Subcutaneous abdominal adipose tissue (tissue), 5 donors: ENCODE measurements around the gene ANKRD33B.
"Not testable (repeated sequence)": the region's sequence is repeated elsewhere in the genome, so short reads cannot be mapped to it uniquely, and the experiment has no call there.

Experiments used
- H3K27ac ChIP-seq: one replicate; pipeline ENCODE4 v1.7.0; 2013; ENCODE audit warnings: low read depth, mild to moderate bottlenecking, inconsistent platforms, low read length, moderate library complexity
- H3K27me3 ChIP-seq, 5 donors: one replicate each; pipeline ENCODE4 v1.7.0; 2013; ENCODE audit warnings: low read length in 5 of 5, inconsistent platforms in 1 of 5; ENCODE audit not compliant: control insufficient read depth in 5 of 5, insufficient read depth in 4 of 5
- H3K36me3 ChIP-seq, 5 donors: one replicate each; pipeline ENCODE4 v1.7.0; 2013; ENCODE audit warnings: low read length in 5 of 5; ENCODE audit not compliant: control insufficient read depth in 5 of 5, insufficient read depth in 5 of 5
- H3K4me1 ChIP-seq, 5 donors: one replicate each; pipeline ENCODE4 v1.7.0; 2013; ENCODE audit warnings: low read length in 5 of 5, mild to moderate bottlenecking in 3 of 5, moderate library complexity in 1 of 5; ENCODE audit not compliant: control insufficient read depth in 5 of 5, insufficient read depth in 5 of 5
- H3K4me3 ChIP-seq, 5 donors: one replicate each; pipeline ENCODE4 v1.7.0; 2013; ENCODE audit warnings: low read length in 5 of 5, low read depth in 1 of 5
- H3K9ac ChIP-seq, 5 donors: one replicate each; pipeline ENCODE4 v1.7.0; 2013; ENCODE audit warnings: low read length in 5 of 5, mild to moderate bottlenecking in 4 of 5, moderate library complexity in 3 of 5
- H3K9me3 ChIP-seq, 5 donors: one replicate each; pipeline ENCODE4 v1.7.0; 2013; ENCODE audit warnings: low read length in 5 of 5; ENCODE audit not compliant: control insufficient read depth in 5 of 5
- donor health status: healthy.
- donor health status: healthy.
- donor health status: healthy.
- donor health status: healthy.
- donor health status: healthy.

ANKRD33B gene

GRCh38 chr5:10636363-10637142 lies 72.7 kb downstream of the ANKRD33B start:
- Histone ChIP-seq H3K9ac (no peak overlapping the region), H3K27ac (no peak overlapping the region), H3K4me1 (peaks cover 0 to 18% (median 0%) of the 10 kb centered on the region in 5 donors), H3K36me3 (peaks cover 0 to 8% (median 0%) of the 10 kb centered on the region in 5 donors), H3K9me3 (no peaks in the 10 kb centered on the region), H3K27me3 (peaks cover 0 to 6% (median 0%) of the 10 kb centered on the region in 5 donors), H3K4me3 (no peak overlapping the region)

GRCh38 chr5:10637944-10638343 lies 74.1 kb downstream of the ANKRD33B start:
- no peak overlapping the region for H3K27ac ChIP-seq
- no peaks in the 10 kb centered on the region for H3K9me3 ChIP-seq
- no peak overlapping the region for H3K9ac ChIP-seq
- H3K4me1 ChIP-seq: peaks cover 0 to 11% (median 0%) of the 10 kb centered on the region in 5 donors
- peaks cover 0 to 8% (median 0%) of the 10 kb centered on the region in 5 donors for H3K36me3 ChIP-seq
- no peaks in the 10 kb centered on the region for H3K27me3 ChIP-seq
- no peak overlapping the region for H3K4me3 ChIP-seq

GRCh38 chr5:10638723-10639122 lies 74.9 kb downstream of the ANKRD33B start:
- not testable (repeated sequence) for H3K9me3 ChIP-seq, H3K36me3 ChIP-seq

GRCh38 chr5:10639846-10640368 lies 76.0 kb downstream of the ANKRD33B start:
- Histone ChIP-seq H3K27me3 (no peaks in the 10 kb centered on the region), H3K4me3 (no peak overlapping the region), H3K9ac (no peak overlapping the region), H3K4me1 (no peaks in the 10 kb centered on the region), H3K9me3 (no peaks in the 10 kb centered on the region), H3K27ac (no peak overlapping the region), H3K36me3 (peaks cover 0 to 8% (median 0%) of the 10 kb centered on the region in 5 donors)

More at GRCh38 chr5:10638723-10639122, 74.9 kb downstream of the ANKRD33B start:
- not testable (repeated sequence) for H3K9ac ChIP-seq, H3K27me3 ChIP-seq, H3K4me1 ChIP-seq, H3K4me3 ChIP-seq, H3K27ac ChIP-seq

- Histone ChIP-seq H3K4me3 (no peak overlapping the region), H3K4me1 (no peaks in the 10 kb centered on the region), H3K27me3 (no peaks in the 10 kb centered on the region), H3K27ac (no peak overlapping the region), H3K9me3 (no peaks in the 10 kb centered on the region), H3K36me3 (peaks cover 0 to 8% (median 0%) of the 10 kb centered on the region in 5 donors), H3K9ac (no peak overlapping the region)
These were observed 78.5 kb downstream of the ANKRD33B start for GRCh38 chr5:10642367-10642766.

GRCh38 chr5:10644192-10644591 lies 80.3 kb downstream of the ANKRD33B start:
- Histone ChIP-seq H3K27me3 (no peaks in the 10 kb centered on the region), H3K9ac (no peak overlapping the region), H3K4me1 (no peaks in the 10 kb centered on the region), H3K9me3 (no peaks in the 10 kb centered on the region), H3K36me3 (no peaks in the 10 kb centered on the region), H3K4me3 (no peak overlapping the region), H3K27ac (no peak overlapping the region)

- no peak overlapping the region for H3K27ac ChIP-seq
- H3K27me3 ChIP-seq: no peaks in the 10 kb centered on the region
- H3K9ac ChIP-seq: no peak overlapping the region
These were observed 81.3 kb downstream of the ANKRD33B start for GRCh38 chr5:10645146-10645545.

GRCh38 chr5:10645671-10646070 lies 81.8 kb downstream of the ANKRD33B start:
- Histone ChIP-seq H3K9me3 (no peaks in the 10 kb centered on the region), H3K4me1 (no peaks in the 10 kb centered on the region), H3K27ac (no peak overlapping the region), H3K27me3 (no peaks in the 10 kb centered on the region), H3K9ac (no peak overlapping the region), H3K36me3 (no peaks in the 10 kb centered on the region), H3K4me3 (no peak overlapping the region)

More at GRCh38 chr5:10645146-10645545, 81.3 kb downstream of the ANKRD33B start:
- Histone ChIP-seq H3K4me3 (no peak overlapping the region), H3K9me3 (no peaks in the 10 kb centered on the region), H3K4me1 (no peaks in the 10 kb centered on the region), H3K36me3 (no peaks in the 10 kb centered on the region)

- Histone ChIP-seq H3K9me3 (no peaks in the 10 kb centered on the region), H3K4me3 (no peak overlapping the region), H3K36me3 (peaks cover 0 to 3% (median 0%) of the 10 kb centered on the region in 5 donors), H3K27ac (no peak overlapping the region), H3K27me3 (no peaks in the 10 kb centered on the region), H3K9ac (no peak overlapping the region), H3K4me1 (peaks cover 0 to 4% (median under 1%) of the 10 kb centered on the region in 5 donors)
These were observed 83.8 kb downstream of the ANKRD33B start for GRCh38 chr5:10647640-10648039.

GRCh38 chr5:10648806-10649665 lies 85.2 kb downstream of the ANKRD33B start:
- H3K27me3 ChIP-seq: no peaks in the 10 kb centered on the region
- no peak overlapping the region for H3K4me3 ChIP-seq
- no peaks in the 10 kb centered on the region for H3K9me3 ChIP-seq
- H3K27ac ChIP-seq: no peak overlapping the region
- peaks cover 0 to 13% (median 9%) of the 10 kb centered on the region in 5 donors for H3K4me1 ChIP-seq
- H3K9ac ChIP-seq: no peak overlapping the region
- H3K36me3 ChIP-seq: peaks cover 0 to 3% (median 0%) of the 10 kb centered on the region in 5 donors
